Activated gamma-delta T cell treated with Interleukin-2 at 50 U/mL for 16 hours (primary cell): ENCODE data around the gene MCC.

Source experiments
- DNase-seq: peaks from one replicate; pipeline ENCODE4 v3.0.0-alpha.2; 2020

Gene MCC

DNA sequence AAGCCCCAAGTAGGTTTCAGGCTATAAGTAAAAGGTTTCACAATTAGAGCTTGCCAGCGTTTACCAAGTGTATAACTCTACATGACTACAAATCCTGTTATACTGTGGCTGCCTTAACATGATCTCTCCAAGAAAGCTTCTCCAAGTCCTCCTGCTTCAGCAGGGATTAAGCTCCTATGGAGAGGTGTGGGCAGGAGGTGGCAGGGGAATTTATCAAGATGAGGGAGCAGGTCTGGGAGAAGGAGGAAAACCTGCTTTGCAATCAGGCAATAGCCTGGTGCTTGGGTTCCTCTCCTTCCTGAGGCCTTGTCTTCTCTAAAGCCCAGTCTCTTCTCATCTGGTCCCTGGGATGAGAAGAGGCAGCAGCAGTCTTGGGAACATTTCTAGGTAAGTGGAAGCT lies 188.7 kb downstream of the MCC start:
- no peak for DNase-seq

- DNase-seq = no peak
Measured at GRCh38 chr5:113296676-113297075, 191.6 kb downstream of the MCC start.

DNA sequence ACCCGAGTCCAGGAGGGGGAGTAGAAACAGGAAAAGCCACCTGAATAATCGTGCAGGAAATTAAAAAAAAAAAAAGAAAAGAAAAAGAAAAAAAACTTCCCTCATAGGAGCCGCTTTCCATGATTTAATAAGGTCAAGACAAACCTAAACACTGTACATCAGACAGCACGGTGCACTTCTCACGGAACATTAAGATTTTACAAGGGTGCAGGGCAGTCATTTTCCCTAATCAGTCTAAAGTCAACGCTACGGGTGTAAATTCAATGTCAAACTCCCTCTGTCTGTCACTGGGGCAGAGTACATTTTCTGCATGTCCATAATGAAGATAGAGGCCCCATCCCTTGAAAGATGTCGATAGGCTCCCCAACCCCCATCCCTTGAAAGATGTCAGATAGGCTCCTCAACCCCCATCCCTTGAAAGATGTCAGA lies 193.1 kb downstream of the MCC start:
- no peak for DNase-seq

- DNase-seq = peak; percentile 72
Measured at GRCh38 chr5:113294311-113295110, 193.7 kb downstream of the MCC start.

DNA sequence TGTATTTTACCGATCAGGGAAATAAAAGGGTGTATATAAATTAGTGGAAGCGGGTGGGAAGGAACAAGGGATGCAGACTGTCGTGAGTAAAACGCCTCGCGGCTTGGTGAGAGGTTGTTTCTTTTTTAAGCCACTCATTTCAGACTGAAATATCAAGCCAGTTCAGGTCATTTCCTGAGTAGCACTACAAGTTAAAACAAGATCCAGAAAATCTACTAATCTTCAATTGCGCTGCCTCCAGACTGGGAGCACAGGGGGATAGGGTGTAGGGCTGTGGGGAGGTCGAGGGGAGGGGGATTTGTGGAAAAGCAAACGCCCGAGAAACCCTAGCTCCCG lies 194.3 kb downstream of the MCC start:
- DNase-seq = no peak

DNA sequence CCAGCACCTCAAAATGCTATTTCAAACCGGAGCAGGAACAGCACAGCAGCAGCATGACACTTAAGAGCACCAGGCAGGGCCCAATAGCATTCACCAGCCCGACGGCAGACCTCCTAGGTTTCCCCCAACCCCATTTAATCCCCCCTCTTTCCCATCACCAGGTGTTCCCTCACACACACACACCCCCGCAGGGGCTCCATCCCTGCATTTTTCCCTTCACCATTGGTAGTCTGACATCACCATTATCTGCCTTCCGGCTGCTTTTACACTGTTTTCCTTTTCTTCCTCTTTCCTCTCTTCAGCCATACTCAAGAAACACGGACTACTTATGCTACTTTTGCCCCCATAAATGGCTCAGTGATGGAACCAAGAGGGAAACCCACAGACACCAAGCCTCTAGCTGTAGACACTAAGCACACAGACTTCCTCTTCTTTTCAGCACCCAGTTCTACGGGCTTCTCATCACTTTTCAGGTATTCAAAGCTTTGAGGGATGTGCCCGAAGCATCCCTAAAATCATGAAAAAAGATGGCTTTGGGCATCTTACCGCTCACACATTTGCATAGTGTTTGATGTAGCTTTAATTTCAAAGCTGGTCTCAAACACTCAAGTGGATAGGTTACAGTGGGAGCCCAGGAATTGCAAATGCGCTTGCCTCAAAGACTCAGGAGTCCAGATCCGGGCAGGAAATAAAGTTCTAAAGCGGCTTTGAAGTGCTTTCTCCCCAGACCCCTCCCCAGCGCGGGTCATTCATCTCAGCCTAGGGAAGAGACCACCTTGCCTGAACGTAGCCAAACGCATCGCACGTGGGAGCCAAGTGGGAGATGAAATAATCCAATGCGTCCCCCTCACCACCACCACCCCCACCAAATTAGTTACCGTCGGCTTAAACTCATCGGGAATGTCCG lies 194.9 kb downstream of the MCC start:
- no peak for DNase-seq

GRCh38 chr5:113292462-113292861 lies 195.8 kb downstream of the MCC start:
- DNase-seq = no peak

DNA sequence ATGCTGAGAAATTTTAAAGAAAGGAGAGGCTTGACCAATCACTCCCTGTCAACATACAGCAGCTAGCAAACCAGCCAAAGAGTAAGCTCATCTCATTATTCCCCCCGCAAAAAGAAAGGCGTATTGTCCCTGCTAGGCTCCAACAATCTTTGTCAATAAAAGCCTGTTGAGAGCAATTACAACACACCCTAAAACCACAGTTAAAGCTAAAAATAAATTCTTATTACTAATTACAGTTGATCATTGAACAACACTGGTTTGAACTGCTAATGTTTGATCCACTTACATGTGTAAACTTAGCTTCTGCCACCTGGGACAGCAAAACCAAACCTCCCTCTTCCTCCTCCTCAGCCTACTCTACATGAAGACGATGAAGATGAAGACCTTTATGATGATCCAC lies 204.7 kb downstream of the MCC start:
- DNase-seq = no peak

GRCh38 chr5:113282472-113282871 lies 205.8 kb downstream of the MCC start:
- no peak for DNase-seq

DNA sequence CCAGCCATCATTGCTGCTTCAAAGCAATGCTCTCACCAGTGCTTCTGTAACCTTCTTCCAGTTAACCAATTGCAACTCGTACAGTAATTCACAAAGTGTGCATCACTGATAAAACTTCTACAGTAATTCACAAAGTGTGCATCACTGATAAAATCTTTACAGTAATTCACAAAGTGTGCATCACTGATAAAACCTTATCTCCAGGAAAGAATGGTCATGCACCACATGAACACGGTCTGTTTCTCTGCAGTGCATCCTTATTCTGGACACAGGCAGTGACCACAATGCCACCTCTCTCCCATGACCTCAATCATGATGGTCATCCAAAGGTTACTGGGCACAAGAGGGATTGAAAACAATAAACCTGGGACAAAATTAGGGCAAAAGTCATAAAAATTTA lies 207.1 kb downstream of the MCC start:
- no peak for DNase-seq

DNA sequence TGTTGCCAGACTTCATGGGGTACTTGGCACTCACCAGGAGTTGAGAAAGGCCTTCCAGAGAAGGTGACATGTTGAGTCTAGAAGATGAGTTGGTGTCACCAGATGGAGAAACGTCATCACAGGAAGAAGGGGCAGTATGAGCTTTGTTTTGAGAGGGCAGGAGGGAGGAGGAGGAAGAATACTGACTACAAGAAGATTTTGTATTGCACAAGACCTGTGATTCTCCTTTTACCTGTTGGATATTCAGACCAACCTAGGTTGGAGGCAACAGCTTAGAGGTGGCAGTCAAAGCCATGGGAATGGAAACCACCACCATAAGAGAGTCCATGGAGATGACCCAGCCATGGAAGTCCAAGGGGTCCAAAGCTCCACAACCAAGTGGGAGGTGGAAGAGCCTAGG lies 207.7 kb downstream of the MCC start:
- DNase-seq = no peak

DNA sequence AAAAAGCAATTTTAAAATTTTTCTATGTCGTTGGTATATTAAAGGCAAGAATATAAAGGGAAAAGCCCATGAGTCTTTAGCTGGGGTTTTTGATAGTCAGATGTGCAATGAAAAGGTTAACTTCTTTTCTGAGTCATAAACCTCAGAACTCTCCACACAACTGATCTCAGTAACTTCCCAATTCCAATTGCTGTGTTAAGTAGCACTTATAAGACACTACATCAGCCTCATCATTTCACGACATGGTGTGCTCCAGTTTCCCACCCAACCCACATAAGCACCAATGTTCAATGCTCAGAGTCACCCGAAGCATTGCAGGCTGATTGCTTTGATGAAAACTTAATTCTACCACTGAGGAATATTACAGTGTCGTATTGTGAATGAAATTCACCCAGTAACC lies 209.3 kb downstream of the MCC start:
- no peak for DNase-seq

- no peak for DNase-seq
Measured at GRCh38 chr5:113276493-113276892, 211.8 kb downstream of the MCC start.

DNA sequence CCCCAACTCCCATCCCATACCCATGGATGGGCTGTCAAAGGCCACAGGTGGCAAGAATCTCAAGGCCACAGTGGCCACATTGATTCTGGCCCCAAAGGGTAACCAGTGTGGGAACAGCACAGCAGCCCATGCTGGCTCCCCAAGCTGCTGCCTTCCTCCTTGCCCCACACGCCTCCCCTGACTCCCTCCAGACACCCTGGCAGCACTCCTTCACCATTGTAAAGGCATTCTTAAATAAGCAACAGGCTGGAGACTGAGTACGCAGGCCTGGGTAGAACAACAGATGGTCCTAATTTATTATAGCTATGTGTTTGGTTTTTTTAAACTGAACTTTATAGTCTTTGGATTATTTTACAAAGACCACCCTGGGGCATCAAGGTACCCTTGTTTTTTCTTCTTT lies 212.3 kb downstream of the MCC start:
- no peak for DNase-seq

GRCh38 chr5:113274836-113275414 lies 213.3 kb downstream of the MCC start:
- no peak for DNase-seq

DNA sequence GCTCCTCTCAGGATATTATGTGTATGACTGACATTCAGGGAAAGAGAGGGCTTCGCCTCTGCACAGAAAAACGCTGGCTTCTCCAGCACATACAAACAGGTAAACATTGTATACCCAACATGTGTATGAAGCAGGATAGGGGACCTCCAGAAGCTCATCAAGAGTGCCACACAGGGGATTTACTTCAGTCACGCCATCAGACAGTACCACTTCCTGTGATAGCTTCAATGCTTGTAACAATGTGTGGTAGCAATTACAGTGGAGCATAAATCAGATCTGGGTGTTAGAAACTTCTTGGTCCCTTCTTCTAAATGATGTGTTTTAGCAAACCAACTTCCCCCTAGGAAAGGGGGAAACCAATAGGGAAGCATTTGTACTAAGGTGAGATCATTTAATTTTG lies 214.3 kb downstream of the MCC start:
- DNase-seq = no peak

DNA sequence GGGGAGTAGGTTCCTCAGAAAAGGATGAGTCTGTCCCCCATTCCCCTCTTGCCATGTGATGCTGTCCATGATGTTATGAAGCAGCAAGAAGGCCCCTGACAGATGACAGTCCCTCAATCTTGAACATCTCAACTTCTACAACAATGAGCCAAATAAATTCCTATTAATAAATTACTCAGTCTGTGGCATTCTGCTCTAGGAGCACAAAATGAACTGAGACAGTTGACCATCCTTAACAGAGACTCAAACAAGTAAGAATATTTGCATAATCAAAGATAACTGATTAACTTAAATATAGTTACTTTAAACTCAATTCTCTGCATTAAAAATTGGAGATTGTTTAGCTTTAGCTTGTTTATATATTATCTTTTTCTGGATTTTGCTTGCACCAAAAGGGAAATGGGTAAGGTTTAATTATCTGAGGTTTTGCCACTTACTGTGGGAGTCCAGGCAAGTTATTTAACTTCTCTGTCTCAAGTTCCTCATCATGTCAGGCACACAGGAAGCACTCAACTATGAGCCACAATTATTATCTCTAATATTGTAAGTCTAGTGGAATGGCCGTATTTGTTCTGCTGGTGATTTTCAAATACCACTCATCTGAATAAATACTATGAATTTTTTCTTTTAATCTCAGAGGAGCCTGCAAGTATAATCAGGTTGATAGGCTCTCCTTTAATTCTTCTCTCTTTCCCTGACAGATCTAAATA lies 216.4 kb downstream of the MCC start:
- no peak for DNase-seq

GRCh38 chr5:113271015-113271414 lies 217.2 kb downstream of the MCC start:
- no peak for DNase-seq

- no peak for DNase-seq
Measured at GRCh38 chr5:113270086-113270485, 218.2 kb downstream of the MCC start.

- DNase-seq = no peak
Measured at GRCh38 chr5:113269023-113269997, 218.9 kb downstream of the MCC start.

DNA sequence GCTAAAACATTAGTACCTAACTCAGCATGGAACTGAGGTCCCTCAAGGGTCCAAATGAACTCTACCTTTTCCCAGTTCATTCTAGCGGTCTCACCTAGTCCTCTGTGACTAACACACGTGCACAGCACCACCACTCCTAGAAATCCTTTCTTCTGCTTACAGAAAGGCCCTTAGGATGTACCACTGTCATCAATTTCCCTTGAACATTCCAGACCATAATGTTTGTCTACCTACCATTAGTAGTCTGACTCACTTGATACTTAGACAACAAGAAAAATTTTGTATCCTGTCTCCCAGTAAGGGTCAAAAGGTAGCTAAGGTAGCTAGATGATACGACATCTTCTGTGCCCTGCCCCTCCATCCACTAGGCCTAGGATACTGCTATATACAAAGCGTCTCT lies 220.0 kb downstream of the MCC start:
- DNase-seq = no peak

DNA sequence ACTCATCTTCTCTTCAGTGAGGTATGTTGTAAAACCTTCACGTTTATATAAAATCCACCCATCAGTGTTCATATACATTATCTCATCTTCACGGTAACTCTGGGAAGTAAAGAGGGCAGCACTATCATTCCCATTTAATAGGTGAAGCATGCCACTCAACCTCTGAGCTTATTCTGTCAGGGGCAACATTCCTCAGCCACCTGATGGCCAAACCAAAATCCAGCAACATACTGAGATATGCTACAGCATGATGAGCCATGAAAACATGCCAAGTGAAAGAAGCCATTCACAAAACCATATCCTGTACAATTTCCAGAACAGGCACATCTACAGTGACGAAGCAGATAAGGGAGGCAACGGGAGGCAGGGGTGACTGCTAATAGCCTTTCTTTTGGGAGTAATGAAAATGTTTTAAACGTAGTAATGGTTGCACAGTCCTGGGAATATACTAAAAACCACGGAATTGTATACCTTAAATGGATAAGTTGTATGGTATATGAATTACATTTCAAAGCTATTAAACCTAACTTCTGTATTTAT lies 220.8 kb downstream of the MCC start:
- DNase-seq = no peak
